Left ventricle myocardium inferior (tissue), 1 donor: ENCODE results near the gene SYMPK. TPM values are rescaled to one million over a fixed set of nuclear protein-coding genes. Genes with fewer than 3 reads are reported as not detected.
A peak's percentile ranks its signal among the peaks of the same experiment; 100 is the strongest.
"Not testable (repeated sequence)": the region's sequence is repeated elsewhere in the genome, so short reads cannot be mapped to it uniquely, and the experiment has no call there.

ENCODE experiments used
- DNase-seq: peaks from one replicate; pipeline ENCODE4 v3.0.0-alpha.2; 2020
- H3K27ac ChIP-seq: fragments of 200-600 bp; replicated peaks from 2 replicates; pipeline ENCODE4 v1.8.0; 2021
- H3K27me3 ChIP-seq: fragments of 200-600 bp; 2 replicates; pipeline ENCODE4 v1.8.0; 2021; ENCODE audit warnings: low read depth
- H3K36me3 ChIP-seq: fragments of 200-600 bp; 2 replicates; pipeline ENCODE4 v1.8.0; 2021
- H3K4me1 ChIP-seq: fragments of 200-600 bp; 2 replicates; pipeline ENCODE4 v1.8.0; 2021
- H3K4me3 ChIP-seq: fragments of 200-600 bp; 2 replicates; pipeline ENCODE4 v1.8.0; 2021; ENCODE audit warnings: mild to moderate bottlenecking, moderate library complexity
- H3K9me3 ChIP-seq: fragments of 200-600 bp; replicated peaks from 2 replicates; pipeline ENCODE4 v1.8.0; 2021
- intact Hi-C: fragments of 100-400 bp; cut with micrococcal nuclease; formaldehyde crosslinking; loops from one replicate; pipeline ENCODE4 v1.11.0; 2022
- total RNA-seq: library from RNA; stranded (reverse); fragmentation: NEBNext Ultra II Directional; extraction: Animal tissue kit (Norgen Biotek cat#: 25700); gene quantifications from one replicate; pipeline ENCODE4 v1.2.1, GENCODE V29; 2021
- TF ChIP-seq, protein P1 (sequence below): fragments of 200-600 bp; IDR thresholded peaks from 2 replicates; pipeline ENCODE4 v1.8.0; 2021; ENCODE audit warnings: antibody characterized with exemption, mild to moderate bottlenecking, borderline replicate concordance
- donor health status: DM: no; HTN: yes; CAD: no; lungs with severe emphysema.

Gene SYMPK
- total RNA-seq, 1 donor from 2014 or later: 35.9 TPM

DNA sequence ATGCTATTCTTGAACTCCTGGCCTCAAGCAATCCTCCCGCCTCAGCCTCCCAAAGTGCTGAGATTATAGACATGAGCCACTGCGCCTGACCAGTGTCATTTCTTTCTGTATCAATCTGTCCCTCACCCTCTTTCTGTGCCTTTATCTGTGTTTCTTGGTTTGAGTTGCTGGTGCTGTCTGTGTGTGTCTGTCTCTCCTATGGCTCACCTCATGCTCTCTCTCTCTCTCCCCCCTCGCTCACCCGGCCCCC lies 13.1 kb upstream of the SYMPK start:
- intact Hi-C loops: no loop called here
- H3K27ac ChIP-seq: peak overlapping the region; percentile 70
- peaks cover 17% of the 10 kb centered on the region for H3K27me3 ChIP-seq
- TF ChIP-seq, protein P1, sequence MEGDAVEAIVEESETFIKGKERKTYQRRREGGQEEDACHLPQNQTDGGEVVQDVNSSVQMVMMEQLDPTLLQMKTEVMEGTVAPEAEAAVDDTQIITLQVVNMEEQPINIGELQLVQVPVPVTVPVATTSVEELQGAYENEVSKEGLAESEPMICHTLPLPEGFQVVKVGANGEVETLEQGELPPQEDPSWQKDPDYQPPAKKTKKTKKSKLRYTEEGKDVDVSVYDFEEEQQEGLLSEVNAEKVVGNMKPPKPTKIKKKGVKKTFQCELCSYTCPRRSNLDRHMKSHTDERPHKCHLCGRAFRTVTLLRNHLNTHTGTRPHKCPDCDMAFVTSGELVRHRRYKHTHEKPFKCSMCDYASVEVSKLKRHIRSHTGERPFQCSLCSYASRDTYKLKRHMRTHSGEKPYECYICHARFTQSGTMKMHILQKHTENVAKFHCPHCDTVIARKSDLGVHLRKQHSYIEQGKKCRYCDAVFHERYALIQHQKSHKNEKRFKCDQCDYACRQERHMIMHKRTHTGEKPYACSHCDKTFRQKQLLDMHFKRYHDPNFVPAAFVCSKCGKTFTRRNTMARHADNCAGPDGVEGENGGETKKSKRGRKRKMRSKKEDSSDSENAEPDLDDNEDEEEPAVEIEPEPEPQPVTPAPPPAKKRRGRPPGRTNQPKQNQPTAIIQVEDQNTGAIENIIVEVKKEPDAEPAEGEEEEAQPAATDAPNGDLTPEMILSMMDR: no peak
- H3K4me3 ChIP-seq: no peak overlapping the region
- no peaks in the 10 kb centered on the region for H3K9me3 ChIP-seq
- H3K4me1 ChIP-seq: peaks cover 14% of the 10 kb centered on the region
- no peak for DNase-seq
- H3K36me3 ChIP-seq: no peaks in the 10 kb centered on the region

DNA sequence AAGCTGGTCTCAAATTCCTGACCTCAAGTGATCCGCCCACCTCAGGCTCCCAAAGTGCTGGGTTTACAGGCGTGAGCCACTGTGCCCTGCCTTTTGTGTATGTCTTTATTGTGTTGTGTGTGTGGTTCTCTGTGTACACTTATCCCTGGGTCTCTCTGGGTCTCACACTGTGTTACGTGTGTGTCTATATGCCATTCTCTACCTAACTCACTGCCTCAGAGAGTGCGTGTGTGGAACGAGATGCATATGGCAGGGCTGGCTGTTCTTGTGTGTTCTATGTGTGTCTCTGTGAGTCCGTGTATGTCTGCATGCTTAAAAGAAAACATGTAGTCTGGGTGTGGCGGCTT lies 11.6 kb upstream of the SYMPK start:
- no peak overlapping the region for H3K4me3 ChIP-seq
- H3K9me3 ChIP-seq: no peaks in the 10 kb centered on the region
- intact Hi-C loops: no loop called here
- no peaks in the 10 kb centered on the region for H3K36me3 ChIP-seq
- H3K27ac ChIP-seq: no peak overlapping the region
- TF ChIP-seq, protein P1: no peak
- DNase-seq: no peak
- peaks cover 17% of the 10 kb centered on the region for H3K27me3 ChIP-seq
- H3K4me1 ChIP-seq: peaks cover 11% of the 10 kb centered on the region

DNA sequence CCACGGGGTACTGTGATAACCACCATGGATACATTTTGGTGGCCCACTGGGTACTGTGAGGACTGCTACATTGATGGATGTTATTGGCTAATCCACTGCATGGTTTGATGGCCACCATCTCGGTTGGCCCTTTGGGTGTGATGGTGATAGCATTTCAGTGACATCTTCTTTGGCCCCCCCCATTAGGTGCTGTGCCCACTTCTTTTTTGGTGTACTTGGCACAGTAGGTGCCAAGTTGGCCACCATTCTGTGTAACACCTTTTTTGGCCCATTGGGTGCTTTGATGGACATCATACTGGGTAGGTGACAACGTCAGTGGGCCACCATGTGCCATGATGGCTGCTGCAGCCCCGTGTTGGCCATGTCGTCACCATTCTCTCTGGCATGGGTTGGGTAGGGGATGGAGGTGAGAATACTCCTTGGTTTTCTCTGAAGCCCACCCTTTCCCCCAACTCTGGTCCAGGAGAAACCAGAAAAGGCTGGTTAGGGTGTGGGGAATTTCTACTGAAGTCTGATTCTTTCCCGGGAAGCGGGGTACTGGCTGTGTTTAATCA lies 10.3 kb upstream of the SYMPK start:
- peaks cover 11% of the 10 kb centered on the region for H3K4me1 ChIP-seq
- no peak overlapping the region for H3K27ac ChIP-seq
- intact Hi-C loops: no loop called here
- DNase-seq: no peak
- no peaks in the 10 kb centered on the region for H3K36me3 ChIP-seq
- TF ChIP-seq, protein P1: no peak
- peaks cover 17% of the 10 kb centered on the region for H3K27me3 ChIP-seq
- H3K9me3 ChIP-seq: no peaks in the 10 kb centered on the region
- no peak overlapping the region for H3K4me3 ChIP-seq

DNA sequence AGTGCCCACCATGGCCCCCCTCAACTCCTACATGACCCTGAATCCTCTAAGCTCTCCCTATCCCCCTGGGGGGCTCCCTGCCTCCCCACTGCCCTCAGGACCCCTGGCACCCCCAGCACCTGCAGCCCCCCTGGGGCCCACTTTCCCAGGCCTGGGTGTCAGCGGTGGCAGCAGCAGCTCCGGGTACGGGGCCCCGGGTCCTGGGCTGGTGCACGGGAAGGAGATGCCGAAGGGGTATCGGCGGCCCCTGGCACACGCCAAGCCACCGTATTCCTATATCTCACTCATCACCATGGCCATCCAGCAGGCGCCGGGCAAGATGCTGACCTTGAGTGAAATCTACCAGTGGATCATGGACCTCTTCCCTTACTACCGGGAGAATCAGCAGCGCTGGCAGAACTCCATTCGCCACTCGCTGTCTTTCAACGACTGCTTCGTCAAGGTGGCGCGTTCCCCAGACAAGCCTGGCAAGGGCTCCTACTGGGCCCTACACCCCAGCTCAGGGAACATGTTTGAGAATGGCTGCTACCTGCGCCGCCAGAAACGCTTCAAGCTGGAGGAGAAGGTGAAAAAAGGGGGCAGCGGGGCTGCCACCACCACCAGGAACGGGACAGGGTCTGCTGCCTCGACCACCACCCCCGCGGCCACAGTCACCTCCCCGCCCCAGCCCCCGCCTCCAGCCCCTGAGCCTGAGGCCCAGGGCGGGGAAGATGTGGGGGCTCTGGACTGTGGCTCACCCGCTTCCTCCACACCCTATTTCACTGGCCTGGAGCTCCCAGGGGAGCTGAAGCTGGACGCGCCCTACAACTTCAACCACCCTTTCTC lies 9.4 kb upstream of the SYMPK start:
- no peak for DNase-seq
- TF ChIP-seq, protein P1: no peak
- intact Hi-C loops: no loop called here
- H3K27ac ChIP-seq: no peak overlapping the region
- no peaks in the 10 kb centered on the region for H3K9me3 ChIP-seq
- peaks cover 16% of the 10 kb centered on the region for H3K27me3 ChIP-seq
- H3K4me3 ChIP-seq: no peak overlapping the region
- H3K4me1 ChIP-seq: peaks cover 11% of the 10 kb centered on the region
- no peaks in the 10 kb centered on the region for H3K36me3 ChIP-seq

DNA sequence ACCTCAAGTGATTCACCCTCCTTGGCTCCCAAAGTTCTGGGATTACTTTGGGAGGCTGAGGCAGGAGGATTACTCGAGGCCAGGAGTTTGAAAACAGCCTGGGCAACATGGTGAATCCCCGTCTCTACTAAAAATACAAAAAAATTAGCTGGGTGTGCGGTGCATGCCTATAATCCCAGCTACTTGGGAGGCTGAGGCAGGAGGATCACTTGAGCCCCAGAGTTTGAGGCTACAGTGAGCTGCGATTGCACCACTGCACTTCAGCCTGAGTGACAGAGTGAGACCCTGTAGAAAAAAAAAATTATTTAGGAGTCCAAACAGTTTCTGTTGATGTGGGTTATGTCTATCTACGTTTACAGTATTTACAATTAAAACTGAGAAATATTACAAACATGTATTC lies 7.9 kb upstream of the SYMPK start:
- Histone ChIP-seq H3K4me3 (no peak overlapping the region), H3K27ac (no peak overlapping the region), H3K36me3 (no peaks in the 10 kb centered on the region), H3K9me3 (no peaks in the 10 kb centered on the region), H3K27me3 (peaks cover 17% of the 10 kb centered on the region), H3K4me1 (no peaks in the 10 kb centered on the region)
- DNase-seq: no peak
- intact Hi-C loops: no loop called here
- TF ChIP-seq, protein P1: no peak

DNA sequence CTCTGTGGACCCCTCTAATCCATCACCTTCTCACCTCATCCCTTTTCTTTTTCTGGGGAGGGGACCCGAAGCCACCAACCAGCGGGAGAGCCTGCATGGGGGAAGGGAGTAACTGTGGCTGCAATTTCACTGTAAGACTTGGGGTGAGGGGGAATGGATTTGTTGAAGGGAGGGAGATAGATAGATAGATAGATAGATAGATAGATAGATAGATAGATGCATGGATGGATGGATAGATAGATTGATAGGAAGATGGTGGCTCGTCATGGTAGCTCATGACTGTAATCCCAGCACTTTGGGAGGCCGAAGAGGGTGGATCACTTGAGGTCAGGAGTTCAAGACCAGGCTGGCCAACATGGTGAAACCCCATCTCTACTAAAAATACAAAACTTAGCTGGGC lies 4.3 kb upstream of the SYMPK start:
- intact Hi-C loops, H3K9me3 ChIP-seq, DNase-seq, H3K36me3 ChIP-seq, H3K27ac ChIP-seq, H3K4me3 ChIP-seq: not testable (repeated sequence)
- H3K27me3 ChIP-seq: peaks cover 40% of the 10 kb centered on the region
- peaks cover 21% of the 10 kb centered on the region for H3K4me1 ChIP-seq
